ENCODE results near the gene MED13L. TPM values are rescaled to one million over a fixed set of nuclear protein-coding genes. Genes with fewer than 3 reads are reported as not detected.

The MED13L gene
- polyA plus RNA-seq, 1 donor (not counting 4 experiments of a cell fraction or from before 2014, with no cell fraction given) = 31.7 TPM

DNA sequence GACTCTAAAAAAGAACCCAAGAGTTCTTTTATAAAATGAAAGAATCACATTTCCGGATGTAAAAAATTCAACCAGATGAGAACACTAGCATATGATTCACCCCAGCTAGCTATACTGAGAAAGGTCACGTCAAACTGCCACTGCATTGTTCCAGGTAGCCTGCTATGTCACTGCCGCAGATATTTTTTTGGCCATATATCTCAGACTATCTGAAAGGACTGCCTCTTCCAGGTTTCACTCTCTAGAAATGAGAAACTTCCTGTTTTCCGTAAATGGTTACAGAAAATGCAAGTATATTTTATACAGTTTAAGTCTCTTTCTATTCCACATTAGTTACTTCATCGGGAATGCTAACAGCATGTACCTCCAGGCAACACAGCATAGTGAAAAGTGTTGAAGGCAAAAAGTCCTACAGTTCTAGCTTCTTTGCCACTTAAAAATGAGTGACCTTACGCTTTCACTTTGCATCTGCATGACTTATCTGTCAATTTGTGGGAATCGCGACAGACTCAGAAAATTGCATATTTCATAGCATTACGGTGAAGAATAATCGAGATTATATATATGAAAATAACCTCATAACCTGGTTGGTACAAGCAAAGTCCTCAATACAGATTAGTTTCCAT, 105.2 kb downstream of the MED13L start:
- TF ChIP-seq, protein P1, sequence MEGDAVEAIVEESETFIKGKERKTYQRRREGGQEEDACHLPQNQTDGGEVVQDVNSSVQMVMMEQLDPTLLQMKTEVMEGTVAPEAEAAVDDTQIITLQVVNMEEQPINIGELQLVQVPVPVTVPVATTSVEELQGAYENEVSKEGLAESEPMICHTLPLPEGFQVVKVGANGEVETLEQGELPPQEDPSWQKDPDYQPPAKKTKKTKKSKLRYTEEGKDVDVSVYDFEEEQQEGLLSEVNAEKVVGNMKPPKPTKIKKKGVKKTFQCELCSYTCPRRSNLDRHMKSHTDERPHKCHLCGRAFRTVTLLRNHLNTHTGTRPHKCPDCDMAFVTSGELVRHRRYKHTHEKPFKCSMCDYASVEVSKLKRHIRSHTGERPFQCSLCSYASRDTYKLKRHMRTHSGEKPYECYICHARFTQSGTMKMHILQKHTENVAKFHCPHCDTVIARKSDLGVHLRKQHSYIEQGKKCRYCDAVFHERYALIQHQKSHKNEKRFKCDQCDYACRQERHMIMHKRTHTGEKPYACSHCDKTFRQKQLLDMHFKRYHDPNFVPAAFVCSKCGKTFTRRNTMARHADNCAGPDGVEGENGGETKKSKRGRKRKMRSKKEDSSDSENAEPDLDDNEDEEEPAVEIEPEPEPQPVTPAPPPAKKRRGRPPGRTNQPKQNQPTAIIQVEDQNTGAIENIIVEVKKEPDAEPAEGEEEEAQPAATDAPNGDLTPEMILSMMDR (optimal IDR thresholded peaks at IDR 0.05 in 1 of 3, IDR thresholded peaks at IDR 0.05 in 1 of 3, conservative IDR thresholded peaks at IDR 0.05 in 1 of 3; ENCODE audit: extremely low read depth in 1 of 3, insufficient read depth in 2 of 3, low read length in 3 of 3) = no peak
- no peak for TF ChIP-seq EZH2 (IDR thresholded peaks at IDR 0.05; ENCODE audit: low read length)
- H3K27me3 ChIP-seq (ENCODE audit: control insufficient read depth, extremely low read depth, insufficient read depth, low read length) = no peaks in the 10 kb centered on the region
- no peak overlapping the region for H3K4me3 ChIP-seq (ENCODE audit: control insufficient read depth in 2 of 3, extremely low read depth in 1 of 3, insufficient read depth in 2 of 3, low read depth in 1 of 3, low read length in 3 of 3)
- H3K4me1 ChIP-seq (ENCODE audit: control insufficient read depth, extremely low read depth, insufficient read depth, low read length) = peaks cover 9% of the 10 kb centered on the region
- no peaks in the 10 kb centered on the region for H3K9me3 ChIP-seq (ENCODE audit: control insufficient read depth, low read depth, low read length)
- FAIRE-seq (no peak), DNase-seq (ENCODE audit: low read depth, low spot score) (no peak)
- dilution Hi-C loops (cut with MboI; ENCODE audit: extremely low pct_ligation_motif_present, low sequenced_read_pairs) = no loop called here
- peak overlapping the region; percentile 46 for H3K4me2 ChIP-seq (ENCODE audit: control insufficient read depth, extremely low read depth, insufficient read depth, low read depth, low read length)
- peaks cover 9% of the 10 kb centered on the region for H4K20me1 ChIP-seq (ENCODE audit: control insufficient read depth, extremely low read depth, insufficient read depth, low read length)
- H3K9me1 ChIP-seq (ENCODE audit: control insufficient read depth, extremely low read depth, insufficient read depth, low read length) = no peaks in the 10 kb centered on the region
- peaks cover 96% of the 10 kb centered on the region for H3K79me2 ChIP-seq (ENCODE audit: control insufficient read depth, insufficient read depth, low read length)
- no peak overlapping the region for H3K27ac ChIP-seq (ENCODE audit: control insufficient read depth, insufficient read depth, low read length)
- H2AFZ ChIP-seq (ENCODE audit: control insufficient read depth, low read length) = no peak overlapping the region
- H3K9ac ChIP-seq (ENCODE audit: control insufficient read depth, extremely low read depth, insufficient read depth, low read length) = no peak overlapping the region
- no peaks in the 10 kb centered on the region for H3K36me3 ChIP-seq (ENCODE audit: control insufficient read depth in 2 of 2, extremely low read depth in 1 of 2, insufficient read depth in 2 of 2, low read length in 2 of 2)

DNA sequence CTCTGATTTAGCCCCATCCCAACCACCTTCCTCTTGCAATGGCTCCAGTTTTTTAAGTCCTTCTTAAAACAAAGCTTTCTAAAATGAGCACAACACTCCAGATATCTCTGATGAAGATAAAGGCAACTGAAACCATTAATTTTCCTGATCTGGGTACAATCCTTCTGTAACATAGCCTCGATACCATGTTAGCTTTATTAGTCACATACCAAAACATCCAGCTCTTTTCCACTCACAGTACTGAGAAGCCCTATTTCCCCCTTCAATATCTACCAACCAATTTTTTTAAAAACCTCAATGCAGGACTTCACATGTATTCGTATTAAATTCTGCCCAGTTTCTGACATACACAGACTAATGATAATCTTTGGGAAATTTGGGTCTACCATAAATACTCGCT, 105.9 kb downstream of the MED13L start:
- Histone ChIP-seq H3K4me3 (ENCODE audit: control insufficient read depth in 2 of 3, extremely low read depth in 1 of 3, insufficient read depth in 2 of 3, low read depth in 1 of 3, low read length in 3 of 3) (no peak overlapping the region), H2AFZ (ENCODE audit: control insufficient read depth, low read length) (no peak overlapping the region), H3K4me1 (ENCODE audit: control insufficient read depth, extremely low read depth, insufficient read depth, low read length) (peaks cover 9% of the 10 kb centered on the region), H3K9ac (ENCODE audit: control insufficient read depth, extremely low read depth, insufficient read depth, low read length) (no peak overlapping the region), H4K20me1 (ENCODE audit: control insufficient read depth, extremely low read depth, insufficient read depth, low read length) (peaks cover 6% of the 10 kb centered on the region), H3K27ac (ENCODE audit: control insufficient read depth, insufficient read depth, low read length) (no peak overlapping the region), H3K9me3 (ENCODE audit: control insufficient read depth, low read depth, low read length) (no peaks in the 10 kb centered on the region), H3K79me2 (ENCODE audit: control insufficient read depth, insufficient read depth, low read length) (peaks cover 93% of the 10 kb centered on the region), H3K27me3 (ENCODE audit: control insufficient read depth, extremely low read depth, insufficient read depth, low read length) (no peaks in the 10 kb centered on the region), H3K4me2 (ENCODE audit: control insufficient read depth, extremely low read depth, insufficient read depth, low read depth, low read length) (no peak overlapping the region), H3K9me1 (ENCODE audit: control insufficient read depth, extremely low read depth, insufficient read depth, low read length) (no peaks in the 10 kb centered on the region), H3K36me3 (ENCODE audit: control insufficient read depth in 2 of 2, extremely low read depth in 1 of 2, insufficient read depth in 2 of 2, low read length in 2 of 2) (no peaks in the 10 kb centered on the region)
- FAIRE-seq (peak; percentile 13), DNase-seq (ENCODE audit: low read depth, low spot score) (no peak)
- TF ChIP-seq EZH2 (IDR thresholded peaks at IDR 0.05; ENCODE audit: low read length) = no peak
- TF ChIP-seq, protein P1 (optimal IDR thresholded peaks at IDR 0.05 in 1 of 3, IDR thresholded peaks at IDR 0.05 in 1 of 3, conservative IDR thresholded peaks at IDR 0.05 in 1 of 3; ENCODE audit: extremely low read depth in 1 of 3, insufficient read depth in 2 of 3, low read length in 3 of 3) = no peak
- dilution Hi-C loops (cut with MboI; ENCODE audit: extremely low pct_ligation_motif_present, low sequenced_read_pairs) = no loop called here

Data from keratinocyte (primary cell).